NCI-H1417 (cell line): ENCODE results near the gene OR5W2.
"Not testable (repeated sequence)": the region's sequence is repeated elsewhere in the genome, so short reads cannot be mapped to it uniquely, and the experiment has no call there.

Experiments
- DNase-seq, 3 experiments: peaks; one replicate each; lab custom pipeline; 2025; lab: John Stamatoyannopoulos, UW

OR5W2 gene

DNA sequence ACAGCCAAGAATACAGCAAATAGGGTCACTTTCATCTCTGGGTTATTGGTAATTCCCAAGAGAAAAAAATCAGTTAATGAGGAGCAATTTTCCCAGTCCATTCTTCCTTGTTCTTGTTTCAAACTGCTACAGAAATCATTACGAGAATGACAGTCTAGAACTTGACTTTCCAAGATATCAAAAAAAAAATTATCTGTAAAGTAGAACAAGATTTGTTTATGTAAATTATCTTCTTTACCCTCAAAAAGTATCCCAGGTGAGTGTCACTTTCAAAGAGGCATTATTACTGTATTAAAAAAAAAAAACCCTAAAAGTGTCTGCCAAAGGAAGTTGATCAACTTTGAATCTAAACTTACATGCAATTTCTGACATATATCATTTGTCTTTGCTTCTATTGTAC, at the start of gene OR5W2:
Gene OR5W2 (minus strand): TSS at position 101 of the 400 bp plus-strand sequence. CDS start 0 bp downstream, at position 101.
- DNase-seq, result no peak

GRCh38 chr11:55956521-55956920, 42.1 kb upstream of the OR5W2 start:
- DNase-seq, result no peak

DNA sequence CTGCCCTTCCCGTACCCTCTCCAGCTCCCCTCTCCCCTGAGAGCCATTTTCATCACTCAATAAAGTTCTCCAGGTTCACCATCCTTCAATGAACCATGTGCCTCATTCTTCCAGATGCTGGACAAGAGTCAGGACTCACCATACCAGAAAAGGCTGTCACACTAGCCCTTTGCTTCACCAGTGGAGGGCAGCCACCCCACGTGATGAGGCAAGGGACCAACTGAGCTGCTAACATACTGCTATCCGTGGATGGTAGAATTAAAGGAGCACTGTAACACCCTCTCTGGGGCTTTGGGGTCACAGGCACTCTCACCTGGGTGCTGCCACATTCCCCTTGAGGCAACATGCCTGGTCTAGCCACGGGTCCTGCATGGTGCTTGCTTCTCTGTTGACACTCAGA, 34.9 kb upstream of the OR5W2 start:
- DNase-seq, result peak in 1 of 3 experiments; percentile 0

DNA sequence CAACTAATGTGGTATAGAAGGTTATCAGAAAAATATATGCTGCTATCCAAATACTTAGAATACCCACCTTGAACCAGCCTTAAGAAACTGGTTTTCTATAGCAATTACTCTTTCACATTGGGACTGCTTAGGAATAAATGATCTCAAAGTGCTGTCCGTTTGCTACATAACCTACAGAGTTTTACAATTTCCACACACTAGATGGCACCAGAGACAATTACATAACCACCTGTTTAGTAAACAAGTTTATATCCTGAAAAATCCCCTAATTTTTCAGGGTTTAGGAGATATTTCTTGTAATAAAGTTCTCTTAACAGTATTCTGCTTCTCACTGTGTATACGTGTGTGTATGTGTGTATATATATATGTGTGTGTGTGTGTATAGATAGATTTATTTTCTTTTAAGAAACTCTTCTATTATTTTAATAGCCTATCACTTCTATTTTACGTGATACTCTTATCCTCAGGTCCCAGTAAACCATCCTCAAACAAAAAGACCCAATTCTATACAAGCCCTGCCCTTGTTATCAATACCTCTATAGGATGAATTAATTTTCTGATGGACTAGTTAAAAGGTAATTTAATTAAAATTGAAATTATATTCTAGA, 28.5 kb upstream of the OR5W2 start:
- peak in 2 of 3 experiments; percentile 3 to 68 for DNase-seq

DNA sequence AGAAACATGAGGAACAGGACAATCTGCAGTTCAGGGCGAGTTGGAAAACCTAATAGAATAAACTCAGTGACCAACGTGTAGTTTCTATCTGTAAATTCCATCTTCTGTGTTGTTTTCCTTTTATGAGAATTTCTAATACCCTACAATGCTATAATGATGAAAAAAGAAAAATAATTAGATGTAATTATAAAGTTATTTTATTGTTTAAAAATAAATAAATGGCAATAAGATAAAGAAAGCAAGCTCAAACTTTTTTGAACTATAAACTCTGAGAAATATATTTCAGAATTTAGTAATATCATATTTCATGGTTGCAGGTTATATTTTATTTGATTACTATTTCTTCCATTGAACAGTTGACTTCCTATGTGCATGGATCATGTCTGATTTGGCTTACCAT, 21.9 kb upstream of the OR5W2 start, which contains the start of gene OR5I1:
Gene OR5I1 (minus strand): TSS at position 101 of the 400 bp plus-strand sequence. CDS start 0 bp downstream, at position 101.
- DNase-seq, result no peak

DNA sequence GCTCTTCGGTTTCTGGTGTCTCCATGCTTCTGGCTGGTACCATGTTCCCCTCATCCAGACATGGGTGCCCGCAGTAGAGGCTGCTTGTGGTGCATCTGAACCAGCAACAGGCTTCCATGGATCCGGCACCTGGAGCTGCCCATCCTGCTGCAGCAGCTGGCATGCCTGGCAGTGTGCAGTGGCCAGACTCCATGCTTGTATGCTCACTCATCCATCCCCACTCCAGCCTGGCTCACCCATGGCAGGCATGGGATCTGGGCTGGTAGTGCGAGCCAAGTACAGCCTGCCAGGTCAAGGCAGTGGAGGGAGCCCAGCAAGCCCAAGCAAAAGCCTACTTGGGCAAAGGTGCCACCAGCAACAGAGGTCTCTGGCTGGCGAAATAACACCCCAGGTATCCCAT, 6.2 kb upstream of the OR5W2 start:
- no peak for DNase-seq

GRCh38 chr11:55902308-55902707, 12.1 kb downstream of the OR5W2 start:
- no peak for DNase-seq

GRCh38 chr11:55895216-55895615, 19.2 kb downstream of the OR5W2 start:
- DNase-seq, result no peak

DNA sequence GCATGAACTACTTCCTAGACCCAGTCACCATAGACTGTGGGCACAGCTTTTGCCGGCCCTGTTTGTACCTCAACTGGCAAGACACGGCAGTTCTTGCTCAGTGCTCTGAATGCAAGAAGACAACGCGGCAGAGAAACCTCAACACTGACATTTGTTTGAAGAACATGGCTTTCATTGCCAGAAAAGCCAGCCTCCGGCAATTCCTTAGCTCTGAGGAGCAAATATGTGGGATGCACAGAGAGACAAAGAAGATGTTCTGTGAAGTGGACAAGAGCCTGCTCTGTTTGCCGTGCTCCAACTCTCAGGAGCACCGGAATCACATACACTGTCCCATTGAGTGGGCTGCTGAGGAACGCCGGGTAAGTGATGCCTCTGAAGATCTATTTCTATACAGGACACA, 28.9 kb downstream of the OR5W2 start:
- not testable (repeated sequence) for DNase-seq

DNA sequence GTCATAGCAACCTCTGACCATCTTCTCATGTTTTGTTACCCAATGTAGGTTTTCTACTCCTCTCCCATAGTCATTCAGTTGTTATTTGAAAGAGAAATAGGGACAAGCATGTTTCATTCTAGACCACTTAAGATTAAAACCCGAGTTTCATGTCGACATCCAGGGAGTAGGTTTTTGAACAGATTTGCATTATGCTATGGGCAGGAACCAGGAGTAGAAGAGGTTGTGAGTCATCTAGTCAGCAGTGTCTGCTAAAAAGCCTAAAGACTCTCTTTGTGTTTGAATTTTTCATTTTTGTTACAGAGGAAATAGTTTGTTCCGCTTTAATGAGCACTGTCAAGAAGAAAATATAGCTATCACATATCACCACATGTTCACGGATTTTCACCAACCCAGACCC, 29.4 kb downstream of the OR5W2 start:
- DNase-seq, result not testable (repeated sequence)

DNA sequence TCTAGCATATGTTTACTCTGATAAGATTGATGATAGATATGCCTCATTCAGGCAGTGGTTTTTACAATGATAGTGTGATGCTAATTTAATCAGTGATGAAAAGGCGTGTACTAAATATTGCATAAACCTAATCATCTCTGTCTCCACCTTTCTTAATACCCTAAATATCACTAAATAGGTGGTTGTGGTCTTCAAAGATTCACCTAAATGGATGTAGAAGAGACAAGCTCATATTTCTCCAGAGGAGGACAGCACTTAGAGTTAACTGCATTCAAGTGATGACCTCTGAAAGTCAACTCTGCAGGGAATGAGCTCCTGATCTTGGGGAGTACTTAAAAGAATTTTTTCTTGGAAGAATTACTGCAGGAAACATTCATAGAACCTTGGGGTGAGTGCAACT, 31.4 kb downstream of the OR5W2 start, which contains the start of gene TRIM51:
Gene TRIM51 (plus strand): TSS at position 301 of the 400 bp plus-strand sequence. CDS start 2,132 bp downstream, outside the sequence.
- not testable (repeated sequence) for DNase-seq

- DNase-seq, result not testable (repeated sequence)
These were observed 41.2 kb downstream of the OR5W2 start for GRCh38 chr11:55873146-55873545.

- not testable (repeated sequence) for DNase-seq
These were observed 41.7 kb downstream of the OR5W2 start for GRCh38 chr11:55872731-55873130.

DNA sequence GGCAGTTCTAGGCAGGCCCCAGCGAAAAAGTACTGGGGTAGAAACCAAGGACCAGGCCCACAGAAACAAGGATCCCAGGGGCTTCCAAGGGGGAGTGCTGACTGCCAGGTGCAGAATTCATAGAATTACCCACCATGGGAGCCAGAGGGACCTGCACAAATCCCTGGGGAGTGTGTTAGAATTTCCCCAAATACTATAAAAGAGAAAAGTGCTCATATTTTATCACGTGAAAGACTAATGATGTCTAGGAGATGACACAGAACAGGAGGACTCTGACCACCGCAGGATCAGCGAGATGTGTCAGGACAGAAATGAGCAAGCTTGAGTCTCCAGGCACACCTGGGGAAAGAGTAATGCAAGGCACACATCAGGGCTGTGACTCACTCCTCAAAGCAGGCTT, 47.0 kb downstream of the OR5W2 start:
- DNase-seq, result not testable (repeated sequence)
